NCI-H82 treated with DMSO at 0.1 percent for 48 hours (cell line): ENCODE measurements around the gene KCTD21.
"Not testable (repeated sequence)": the region's sequence is repeated elsewhere in the genome, so short reads cannot be mapped to it uniquely, and the experiment has no call there.

Experiments used
- DNase-seq: peaks from one replicate; lab custom pipeline; 2025; ENCODE audit not compliant: unreplicated experiment; lab: John Stamatoyannopoulos, UW

Gene KCTD21

GRCh38 chr11:78188286-78189173, at the start of gene KCTD21, which contains the start of gene USP35:
KCTD21 (minus strand) TSS chr11:78188626; CDS start chr11:78174554, 14,072 bp downstream.
USP35 (plus strand) TSS chr11:78188919; CDS start chr11:78196246, 7,327 bp downstream.
- peak; percentile 86 for DNase-seq

- DNase-seq, result no peak
Measured at GRCh38 chr11:78237293-78238046, 49.0 kb upstream of the KCTD21 start.

- no peak for DNase-seq
Measured at GRCh38 chr11:78234006-78234405, 45.6 kb upstream of the KCTD21 start.

- not testable (repeated sequence) for DNase-seq
Measured at GRCh38 chr11:78233046-78233445, 44.6 kb upstream of the KCTD21 start.

GRCh38 chr11:78231962-78232501, 43.6 kb upstream of the KCTD21 start:
- no peak for DNase-seq

GRCh38 chr11:78230161-78230877, 41.9 kb upstream of the KCTD21 start:
- peak; percentile 12 for DNase-seq

GRCh38 chr11:78229106-78229505, 40.7 kb upstream of the KCTD21 start:
- no peak for DNase-seq

GRCh38 chr11:78228467-78228866, 40.0 kb upstream of the KCTD21 start:
- DNase-seq, result peak; percentile 15

- DNase-seq, result no peak
Measured at GRCh38 chr11:78227921-78228320, 39.5 kb upstream of the KCTD21 start.

GRCh38 chr11:78226684-78227680, 38.6 kb upstream of the KCTD21 start:
- no peak for DNase-seq

- DNase-seq, result no peak
Measured at GRCh38 chr11:78224906-78225420, 36.5 kb upstream of the KCTD21 start.

GRCh38 chr11:78224506-78224905, 36.1 kb upstream of the KCTD21 start:
- no peak for DNase-seq

GRCh38 chr11:78223320-78223954, 35.0 kb upstream of the KCTD21 start:
- DNase-seq, result no peak

GRCh38 chr11:78222726-78223125, 34.3 kb upstream of the KCTD21 start:
- DNase-seq, result not testable (repeated sequence)

- no peak for DNase-seq
Measured at GRCh38 chr11:78221396-78222315, 33.2 kb upstream of the KCTD21 start.

GRCh38 chr11:78220218-78221157, 32.1 kb upstream of the KCTD21 start:
- no peak for DNase-seq
